DMS 273 (cell line): ENCODE measurements around the gene VSTM2B.
A peak's percentile ranks its signal among the peaks of the same experiment; 100 is the strongest.

ENCODE experiments used
- DNase-seq: peaks from one replicate; lab custom pipeline; 2025; ENCODE audit not compliant: unreplicated experiment; lab: John Stamatoyannopoulos, UW

The VSTM2B gene

DNA sequence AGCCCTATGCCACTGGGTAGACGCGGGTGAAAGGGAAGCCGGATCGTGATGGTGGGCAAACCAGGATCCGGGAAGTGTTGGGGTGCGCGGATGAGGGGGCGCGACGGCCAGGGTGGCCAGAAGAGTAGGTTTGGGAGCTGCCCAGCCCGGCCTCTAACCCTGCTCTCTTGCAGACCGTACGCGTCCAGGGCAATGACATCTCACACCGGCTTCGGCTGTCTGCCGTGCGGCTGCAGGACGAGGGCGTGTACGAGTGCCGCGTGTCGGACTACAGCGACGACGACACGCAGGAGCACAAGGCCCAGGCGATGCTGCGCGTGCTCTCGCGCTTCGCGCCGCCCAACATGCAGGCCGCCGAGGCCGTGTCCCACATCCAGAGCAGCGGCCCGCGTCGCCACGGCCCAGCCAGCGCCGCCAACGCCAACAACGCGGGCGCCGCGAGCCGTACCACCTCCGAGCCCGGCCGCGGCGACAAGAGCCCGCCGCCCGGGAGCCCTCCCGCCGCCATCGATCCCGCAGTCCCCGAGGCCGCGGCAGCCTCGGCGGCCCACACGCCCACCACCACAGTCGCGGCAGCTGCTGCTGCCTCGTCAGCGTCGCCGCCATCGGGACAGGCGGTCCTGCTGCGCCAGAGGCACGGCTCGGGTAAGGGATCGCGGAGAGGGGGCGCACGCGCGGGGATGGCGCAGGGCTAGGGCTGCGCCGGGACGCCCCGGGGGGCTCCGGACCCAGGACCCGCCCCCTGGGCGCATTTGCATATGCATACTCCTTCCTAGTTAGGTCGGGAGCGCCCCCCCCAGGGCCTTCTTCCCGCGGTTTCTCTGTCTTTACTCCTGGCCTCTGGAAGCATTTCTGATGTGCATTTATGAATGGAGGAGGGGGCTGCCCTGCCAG is 4.1 kb downstream of the VSTM2B start:
- DNase-seq: peak; percentile 45

DNA sequence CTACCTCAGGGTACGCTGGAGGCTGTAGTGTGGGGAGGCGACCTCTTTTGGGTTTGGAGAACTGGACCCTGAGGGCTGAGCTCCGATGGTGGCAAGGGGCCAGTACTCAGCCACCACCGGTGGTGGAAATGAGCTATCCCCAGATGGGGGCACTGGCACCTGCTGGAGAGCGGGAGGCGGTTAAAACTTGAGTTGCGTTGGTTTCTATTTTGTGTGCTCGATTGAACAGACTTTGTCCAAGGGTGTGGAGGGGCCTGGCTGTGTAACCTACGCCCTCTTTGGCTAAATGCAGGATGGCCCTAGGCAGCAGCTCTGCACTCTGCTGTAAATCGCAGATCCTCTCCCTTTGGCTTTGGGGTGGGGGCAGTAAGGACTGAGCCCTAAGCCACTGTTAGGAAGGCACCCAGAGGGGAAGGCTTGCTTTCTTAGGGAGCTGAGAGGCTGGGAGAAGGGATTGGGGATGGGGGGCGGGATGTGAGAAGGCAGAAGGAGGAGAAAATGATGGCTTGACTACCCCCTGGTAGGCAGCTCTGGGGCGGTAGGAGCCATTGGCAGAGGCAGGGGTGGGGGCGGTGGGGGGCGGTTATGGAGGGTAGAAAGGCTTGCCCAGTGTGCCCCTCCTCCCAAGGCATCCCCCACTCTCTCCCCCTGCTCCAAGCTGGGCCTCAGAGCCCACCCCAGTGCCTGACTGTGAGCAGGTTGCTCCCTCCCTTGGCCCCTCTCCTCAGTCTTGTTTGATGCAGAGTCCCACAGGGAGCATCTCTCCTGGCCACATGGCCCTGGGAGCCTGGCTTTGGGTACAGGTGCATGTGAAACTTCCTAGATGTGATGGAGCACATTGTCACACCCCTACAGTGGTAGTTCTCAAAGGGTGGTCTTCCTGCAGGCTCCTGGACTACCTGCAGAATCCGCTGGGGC is 5.0 kb downstream of the VSTM2B start:
- DNase-seq: peak; percentile 45

DNA sequence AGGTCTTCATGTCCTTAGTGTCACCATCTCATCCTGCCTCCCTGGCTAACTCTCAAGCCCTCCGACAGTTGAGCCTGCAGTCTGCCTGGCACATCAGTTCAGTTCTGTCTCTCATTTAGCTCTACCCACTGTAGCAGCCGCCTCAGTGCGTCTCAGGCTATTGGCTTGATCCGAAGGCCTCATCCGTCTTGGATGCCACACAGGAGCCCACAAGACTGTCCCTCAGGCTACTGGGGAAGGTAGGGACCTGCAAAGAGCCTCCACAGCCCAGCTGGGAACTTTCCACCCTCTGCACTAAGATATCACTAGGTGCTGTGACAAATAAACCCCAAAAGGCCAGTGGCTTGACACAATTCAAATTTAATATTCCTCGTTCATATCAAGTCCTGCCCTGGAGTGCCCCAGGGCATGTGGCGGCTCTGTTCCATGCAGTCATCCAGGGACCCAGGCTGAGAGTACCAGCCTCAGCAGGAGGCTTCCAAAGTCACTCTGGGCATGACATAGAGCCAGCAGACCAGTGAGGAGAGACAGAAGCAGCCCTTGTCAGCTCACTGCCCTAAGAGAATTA is 5.7 kb downstream of the VSTM2B start:
- DNase-seq: no peak

DNA sequence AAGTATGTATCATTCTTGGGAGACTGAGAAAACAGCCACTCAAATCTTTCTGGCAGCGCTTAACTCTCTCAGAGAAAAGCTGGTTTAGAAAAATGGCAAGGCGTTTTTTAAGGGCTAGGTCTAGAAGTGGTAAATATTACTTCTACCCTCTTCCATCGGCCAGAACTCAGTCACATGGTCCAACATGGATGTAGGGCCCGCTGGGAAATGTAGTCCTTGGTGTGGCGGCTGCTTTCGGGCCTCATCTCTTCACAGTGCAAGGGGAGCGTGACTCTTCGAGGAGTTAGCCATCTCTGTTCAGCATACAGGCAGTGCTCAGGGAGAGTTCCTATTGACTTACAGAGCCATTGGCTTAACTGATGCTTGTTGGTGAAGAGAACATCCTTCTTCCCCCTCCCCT is 6.3 kb downstream of the VSTM2B start:
- DNase-seq: peak; percentile 13

DNA sequence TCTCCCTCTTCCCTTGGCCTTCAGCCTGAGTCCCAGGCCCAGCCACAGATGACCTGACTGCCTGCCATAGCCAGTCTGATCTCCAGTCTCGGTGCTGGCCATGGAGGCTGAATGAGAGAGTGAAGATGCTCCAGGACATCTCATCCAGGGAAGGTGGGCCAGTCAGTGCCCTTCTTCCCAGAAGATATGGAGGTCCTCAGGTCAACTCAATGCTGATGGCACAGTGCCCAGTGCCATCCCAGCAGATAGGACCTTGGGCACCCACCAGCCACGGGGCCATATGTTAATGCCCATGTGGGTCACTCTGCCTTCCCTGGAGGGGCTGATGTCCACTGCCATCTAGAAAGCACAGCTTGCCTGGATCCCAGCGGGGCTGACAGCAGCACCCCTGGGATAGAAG is 7.2 kb downstream of the VSTM2B start:
- no peak for DNase-seq

DNA sequence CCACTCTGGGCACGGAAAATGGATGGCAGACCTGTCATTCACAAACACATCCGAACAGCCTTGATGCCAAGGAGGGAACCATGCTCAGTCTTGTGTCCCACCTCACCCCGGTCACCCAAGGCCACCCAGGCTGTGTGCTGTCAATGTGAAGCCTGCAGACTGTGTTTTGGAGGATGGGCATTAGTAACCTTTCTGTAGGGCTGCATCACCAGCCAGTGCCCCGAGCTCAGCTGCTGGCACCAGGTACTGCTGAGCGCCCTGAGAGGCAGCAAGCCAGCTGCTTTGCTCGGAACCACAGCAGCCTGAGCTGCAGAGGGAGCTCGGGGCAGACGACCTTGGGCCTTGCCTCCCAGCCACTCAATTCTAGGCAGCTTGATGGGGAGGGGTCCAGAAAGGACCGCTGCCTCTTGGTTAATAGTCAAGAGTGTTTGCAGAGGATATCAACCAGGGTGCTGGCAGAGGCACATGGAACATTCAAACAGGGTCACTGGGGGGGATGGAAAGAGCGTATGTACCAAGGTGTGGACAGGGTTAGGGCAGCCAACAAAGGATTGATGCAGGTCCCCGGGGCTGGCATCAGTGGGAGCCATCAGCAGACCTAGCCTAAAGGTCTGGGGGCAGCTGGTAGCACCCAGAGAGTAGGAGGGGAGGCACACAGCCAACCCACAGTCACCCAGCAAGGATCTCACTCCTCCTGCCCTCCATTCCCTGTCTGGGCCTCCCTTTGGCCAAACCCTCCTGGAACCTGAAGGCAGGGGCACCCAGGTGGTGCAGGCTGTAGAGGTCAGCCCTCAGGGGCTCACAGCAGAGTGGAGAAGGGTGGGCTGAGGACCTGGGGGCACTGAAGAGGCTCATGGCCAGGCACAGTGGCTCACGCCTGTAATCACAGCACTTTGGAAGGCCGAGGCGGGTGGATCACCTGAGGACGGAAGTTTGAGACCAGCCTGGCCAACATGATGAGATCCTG is 8.1 kb downstream of the VSTM2B start:
- no peak for DNase-seq

DNA sequence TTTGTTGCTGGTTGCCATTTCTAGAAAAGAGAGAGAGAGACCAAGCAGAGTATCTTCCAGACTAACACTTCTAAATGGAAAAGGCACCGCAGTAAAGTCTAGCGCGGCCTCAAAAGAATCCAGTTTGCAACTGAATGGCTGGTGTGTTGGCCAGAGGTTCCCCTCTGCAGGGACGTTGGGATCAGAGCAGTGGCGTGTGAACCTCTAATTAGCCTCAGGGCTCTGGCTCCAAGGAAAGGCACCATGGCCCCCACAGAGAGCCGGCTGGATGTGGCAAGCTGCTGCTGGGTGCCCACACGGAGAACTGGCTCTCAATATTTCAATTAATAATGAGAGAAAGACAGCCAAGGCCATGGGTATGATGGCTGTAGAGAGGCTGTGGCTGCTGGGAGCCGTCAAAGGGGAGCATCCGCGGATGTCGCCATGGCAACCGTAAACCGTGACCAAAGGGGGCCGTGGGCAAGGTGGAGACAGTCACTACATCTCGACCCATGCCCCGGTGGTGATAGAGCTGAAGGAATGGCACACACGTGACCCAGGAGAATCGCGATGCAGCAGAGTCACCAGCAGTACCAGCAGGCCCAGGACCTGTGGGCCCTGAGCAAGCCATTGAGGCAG is 9.5 kb downstream of the VSTM2B start:
- DNase-seq: no peak

DNA sequence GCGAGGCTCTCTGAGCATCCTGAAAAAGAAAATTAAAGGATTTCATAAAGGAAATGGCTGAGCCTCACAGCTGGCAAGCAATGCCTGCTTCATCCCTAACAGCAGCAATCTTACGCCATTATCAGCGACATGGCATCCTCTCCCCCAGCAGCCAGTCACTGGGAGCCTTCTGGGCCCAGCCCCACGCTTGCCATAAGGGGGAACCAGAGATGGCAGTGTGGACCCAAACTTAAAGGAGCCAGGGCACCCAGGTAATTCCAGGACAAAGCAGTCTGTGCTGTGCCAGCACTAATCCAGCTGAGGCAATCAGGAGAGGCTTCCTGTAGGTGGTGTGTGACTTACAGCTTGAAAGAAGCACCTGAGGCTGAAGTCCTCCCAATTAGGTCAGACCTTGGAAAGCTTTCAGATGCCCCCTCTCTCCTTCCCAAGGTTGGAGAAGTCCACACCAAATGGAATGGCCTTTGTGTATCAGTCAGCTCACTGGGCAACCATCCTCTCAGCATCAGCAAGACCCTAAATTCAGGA is 10.3 kb downstream of the VSTM2B start:
- no peak for DNase-seq

DNA sequence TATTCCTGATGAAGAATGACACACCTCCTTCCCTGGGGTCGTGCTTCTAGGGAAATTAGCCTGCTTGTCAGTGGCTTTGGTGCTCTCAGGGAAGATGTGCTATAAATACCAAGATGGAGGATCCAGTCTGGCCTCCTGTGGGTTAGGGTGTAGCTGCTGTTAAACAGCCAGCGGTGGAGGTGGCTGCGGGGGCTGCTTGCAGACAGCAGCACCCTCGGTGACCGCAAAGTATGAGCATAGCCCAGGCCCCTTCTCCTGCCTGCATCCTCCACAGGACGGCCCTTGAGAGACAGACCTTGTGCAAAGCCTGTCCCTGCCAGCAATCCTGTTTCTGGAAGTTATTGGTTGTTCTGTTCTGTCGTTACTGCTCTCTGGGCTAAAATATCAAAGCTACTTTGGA is 11.4 kb downstream of the VSTM2B start:
- DNase-seq: no peak

DNA sequence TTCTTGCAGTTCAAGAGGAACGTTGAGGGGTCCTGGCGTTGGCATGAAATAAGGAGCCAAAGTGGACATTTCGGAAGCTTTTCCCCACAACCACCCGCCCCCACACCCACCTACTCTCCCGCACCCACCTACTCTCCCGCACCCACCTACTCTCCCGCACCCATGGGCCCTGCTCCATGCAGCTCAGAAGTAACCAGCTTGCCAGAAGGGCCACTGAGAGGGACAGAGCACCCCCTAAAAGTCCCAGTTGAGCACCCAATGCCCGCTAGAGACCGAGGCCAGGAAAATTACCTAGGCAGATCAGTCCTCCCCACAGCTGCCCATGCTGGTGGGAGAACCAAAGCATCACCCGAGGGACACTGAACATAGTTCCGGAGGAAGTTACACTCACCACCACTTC is 11.8 kb downstream of the VSTM2B start:
- no peak for DNase-seq

DNA sequence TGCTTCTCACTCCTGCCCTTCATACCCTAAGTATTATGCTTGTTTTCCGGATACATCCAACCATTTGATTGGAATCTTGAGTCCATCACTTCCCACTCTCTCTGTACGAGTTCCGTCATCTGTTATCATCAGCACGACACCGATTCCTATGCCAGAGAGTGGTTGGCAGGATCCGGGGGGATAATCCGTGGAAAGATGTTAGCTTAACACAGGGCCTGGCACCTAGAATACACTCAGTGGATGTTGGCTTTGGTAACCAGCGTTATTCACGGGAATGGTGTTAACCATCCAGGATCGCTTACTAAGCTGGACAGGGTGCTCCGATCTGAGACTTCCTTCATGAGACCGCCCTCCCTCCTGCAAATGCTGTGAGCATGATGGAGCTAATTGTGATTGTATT is 12.4 kb downstream of the VSTM2B start:
- no peak for DNase-seq

DNA sequence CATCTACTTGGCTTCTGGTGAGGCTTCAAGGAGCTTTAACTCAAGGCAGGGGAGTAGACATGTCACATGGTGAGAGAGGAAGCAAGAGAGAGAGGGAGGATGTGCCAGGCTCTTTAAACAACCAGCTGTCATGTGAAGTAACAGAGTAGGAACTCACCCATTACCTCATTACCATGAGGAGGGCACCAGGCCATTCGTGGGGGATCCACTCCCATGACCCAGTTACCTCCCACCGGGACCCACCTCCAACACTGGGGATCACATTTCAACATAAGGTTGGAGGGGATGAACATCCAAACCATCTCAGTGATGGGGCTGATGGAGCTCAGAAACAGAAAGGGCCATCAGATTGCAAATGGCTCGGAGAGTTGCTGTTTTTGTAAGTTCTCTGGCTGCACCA is 12.9 kb downstream of the VSTM2B start:
- no peak for DNase-seq

DNA sequence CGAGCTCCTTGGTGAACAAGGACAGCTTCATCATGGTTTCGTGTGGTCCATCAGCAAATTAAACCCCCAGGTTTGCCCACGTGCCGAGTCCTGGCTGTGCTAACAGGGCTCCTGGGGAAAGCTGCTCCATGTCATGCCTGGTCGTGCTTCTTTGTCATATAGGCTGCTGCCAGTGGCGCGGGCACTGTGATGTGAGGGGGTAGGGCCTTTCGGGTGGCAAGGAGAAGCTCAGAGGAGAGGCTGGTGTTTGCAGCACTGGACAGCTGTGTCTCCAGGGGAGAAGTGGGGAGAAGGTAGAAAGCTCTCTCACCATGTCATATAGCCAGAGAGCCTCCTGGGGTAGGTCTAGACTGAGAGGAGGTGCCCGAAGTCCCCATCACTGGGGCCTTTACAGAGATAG is 13.3 kb downstream of the VSTM2B start:
- no peak for DNase-seq

DNA sequence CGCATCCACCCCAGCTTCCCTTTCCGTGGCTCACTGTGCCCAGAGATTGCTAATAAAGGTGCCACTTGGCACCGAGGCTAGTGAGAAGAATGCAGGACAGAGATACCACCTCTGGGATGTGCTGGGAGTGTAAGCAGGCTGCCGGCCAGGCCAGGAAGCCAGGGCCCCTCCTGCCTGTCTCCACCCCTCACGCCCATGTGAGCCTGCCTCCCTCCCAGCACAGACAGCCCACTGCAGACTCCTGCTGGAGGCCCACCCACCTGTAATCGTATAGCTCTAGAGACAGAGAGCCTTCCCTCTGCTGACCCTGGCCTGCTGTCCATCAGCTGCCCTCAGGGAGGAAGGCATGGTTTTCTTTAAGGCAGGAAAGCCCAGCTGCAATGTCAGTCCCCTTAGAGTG is 13.9 kb downstream of the VSTM2B start:
- DNase-seq: no peak

DNA sequence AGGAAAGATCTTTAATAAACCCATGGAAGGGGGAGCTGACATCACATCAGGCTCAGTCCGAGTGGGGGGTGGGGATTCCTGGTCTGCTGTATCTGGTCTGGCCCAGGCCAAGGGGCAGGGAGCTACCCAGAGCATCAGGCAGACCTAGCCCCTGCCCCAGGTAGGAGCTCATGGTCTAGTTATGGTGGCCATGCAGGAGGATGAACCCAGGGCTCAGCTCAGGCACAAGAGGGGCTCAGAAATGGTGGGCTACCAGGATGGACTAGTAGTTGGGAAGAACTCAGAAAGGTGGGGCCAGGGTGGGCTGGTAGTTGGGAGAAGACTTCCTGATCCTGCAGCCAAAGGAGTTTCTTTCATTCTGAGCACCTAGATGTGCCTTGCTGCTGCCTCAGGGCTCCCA is 14.3 kb downstream of the VSTM2B start:
- no peak for DNase-seq

DNA sequence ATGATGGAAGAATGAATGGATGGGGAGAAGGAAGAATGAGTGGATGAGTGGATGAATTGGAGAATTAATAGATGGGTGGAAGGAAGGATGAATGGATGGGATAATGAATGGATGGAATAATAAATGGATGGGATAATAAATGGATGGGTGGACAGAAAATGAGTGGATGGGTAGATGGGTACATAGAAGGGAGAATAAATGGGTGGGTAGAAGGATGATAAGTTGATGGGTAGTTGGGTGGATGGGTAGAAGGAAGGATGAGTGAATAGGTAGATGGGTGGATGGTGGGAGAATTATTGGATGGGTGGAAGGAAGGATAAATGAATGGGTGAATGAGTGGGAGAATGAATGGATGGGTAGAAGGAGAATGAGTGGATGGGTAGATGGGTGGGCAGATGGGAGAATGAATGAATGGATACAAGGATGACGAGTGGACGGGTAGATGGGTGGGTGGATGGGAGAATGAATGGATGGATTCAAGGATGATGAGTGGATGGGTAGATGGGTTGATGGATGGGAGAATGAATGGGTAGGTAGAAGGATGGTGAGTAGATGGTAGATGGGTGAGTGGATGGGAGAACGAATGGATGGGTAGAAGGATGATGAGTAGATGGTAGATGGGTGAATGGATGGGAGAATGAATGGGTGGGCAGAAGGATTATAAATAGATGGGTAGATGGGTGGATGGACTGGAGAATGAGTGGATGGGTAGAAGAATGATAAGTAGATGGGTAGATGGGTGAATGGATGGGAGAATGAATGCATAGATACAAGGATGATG is 15.9 kb downstream of the VSTM2B start:
- no peak for DNase-seq

DNA sequence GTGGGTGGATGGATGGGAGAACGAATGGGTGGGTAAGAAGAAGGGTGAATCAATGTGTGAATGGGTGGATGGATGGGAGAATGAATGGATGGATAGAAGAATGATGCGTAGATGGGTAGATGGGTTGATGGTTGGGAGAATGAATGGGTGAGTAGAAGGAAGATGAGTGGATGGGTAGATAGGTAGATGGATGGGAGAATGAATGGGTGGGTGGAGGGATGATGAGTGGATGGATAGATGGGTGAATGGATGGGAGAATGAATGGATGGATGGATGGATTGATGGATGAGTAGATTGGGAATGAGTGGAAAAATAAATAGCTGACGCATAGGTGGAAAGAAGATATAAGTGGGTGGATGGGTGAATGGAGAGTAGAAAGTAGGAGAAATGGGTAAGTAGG is 16.5 kb downstream of the VSTM2B start:
- no peak for DNase-seq

DNA sequence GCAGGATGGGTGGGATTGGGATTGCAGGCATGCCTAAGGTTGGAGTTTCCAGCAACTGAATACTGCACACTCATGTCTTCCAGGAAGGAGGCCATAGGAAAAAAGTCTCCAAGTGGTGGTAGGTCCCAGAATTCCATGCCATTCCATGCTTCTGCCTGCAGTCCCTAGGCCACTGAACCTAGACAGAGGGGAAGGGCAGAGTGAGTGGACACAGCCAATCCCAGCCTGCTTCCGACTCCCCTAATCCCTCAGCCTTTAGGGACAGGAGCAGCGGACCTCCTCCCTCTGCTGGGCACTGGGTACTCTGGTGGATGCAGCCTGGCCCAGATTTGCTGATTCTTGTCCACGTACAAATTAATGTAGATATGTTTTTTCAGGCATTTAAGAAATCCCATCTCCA is 17.0 kb downstream of the VSTM2B start:
- no peak for DNase-seq

DNA sequence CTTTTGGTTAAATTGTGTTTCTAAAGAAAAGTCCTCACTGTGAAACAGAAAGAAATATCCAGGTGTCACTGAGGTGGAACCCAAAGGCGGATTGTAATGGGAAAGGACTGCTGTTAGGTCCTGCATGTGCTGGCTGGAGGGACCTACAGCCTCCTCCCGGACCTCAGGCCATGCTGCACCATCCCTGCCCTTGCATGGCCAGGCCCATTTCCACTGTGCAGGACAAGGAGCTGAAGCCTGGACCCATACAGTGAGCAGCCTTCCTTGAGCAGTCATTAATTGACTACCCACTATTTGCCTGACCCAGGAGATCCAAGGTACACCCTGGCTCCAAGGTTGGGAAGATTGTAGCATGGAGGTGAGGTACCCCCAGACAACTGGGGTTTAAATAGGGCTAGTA is 17.6 kb downstream of the VSTM2B start:
- DNase-seq: no peak
